UCSD-AML1 (cell line): Measurements from ENCODE around the gene ZNG1B.
"Not testable (repeated sequence)": the region's sequence is repeated elsewhere in the genome, so short reads cannot be mapped to it uniquely, and the experiment has no call there.

ENCODE experiments used
- DNase-seq: peaks from one replicate; lab custom pipeline; 2025; ENCODE audit not compliant: unreplicated experiment; lab: John Stamatoyannopoulos, UW

Gene ZNG1B

DNA sequence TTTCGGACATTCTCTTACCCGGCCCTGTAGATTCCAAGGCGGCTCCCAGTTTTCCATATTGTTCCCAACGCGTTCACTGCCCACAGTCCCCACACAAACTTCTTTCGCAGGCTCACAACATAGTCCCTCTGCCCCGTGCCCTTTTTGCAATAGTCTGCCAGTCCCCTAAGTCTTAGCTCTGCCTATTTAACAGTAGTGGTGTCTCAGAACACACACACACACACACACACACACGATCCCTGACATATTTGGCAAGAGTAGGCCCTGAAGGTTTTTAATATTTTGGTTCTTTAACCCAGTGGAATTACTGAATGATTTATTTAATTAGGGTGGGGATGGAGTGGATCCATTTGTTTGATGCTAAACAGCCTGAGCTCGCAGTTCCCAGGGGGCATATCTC is 105.0 kb downstream of the ZNG1B start:
- not testable (repeated sequence) for DNase-seq
